ENCODE results near the gene SFXN1. TPM values are rescaled to one million over a fixed set of nuclear protein-coding genes. Genes with fewer than 3 reads are reported as not detected.

Gene SFXN1
- total and polyA plus RNA-seq, 2 donors (not counting 3 experiments of a cell fraction or from before 2014, with no cell fraction given) = 61.7 to 69.3 TPM

GRCh38 chr5:175434800-175435199 is 43.6 kb upstream of the SFXN1 start:
- no TSS peak for BruUV-seq (replicated peaks)
- Histone ChIP-seq H3K27ac (ENCODE audit: insufficient read depth, low read depth, low read length) (no peak overlapping the region), H3K9me1 (replicated peaks; ENCODE audit: control insufficient read depth, extremely low read depth, insufficient read depth, low read length) (no peaks in the 10 kb centered on the region), H3K9me3 (replicated peaks; ENCODE audit: control insufficient read depth, insufficient read depth, low read length) (no peaks in the 10 kb centered on the region), H3K36me3 (ENCODE audit: control insufficient read depth in 2 of 2, extremely low read depth in 1 of 2, insufficient read depth in 2 of 2, low read length in 2 of 2) (no peaks in the 10 kb centered on the region), H3K4me3 (replicated peaks in 1 of 3; ENCODE audit: insufficient read depth in 1 of 3, low read depth in 1 of 3, low read length in 3 of 3) (no peak overlapping the region), H3K4me1 (ENCODE audit: control insufficient read depth, extremely low read depth, insufficient read depth, low read length) (no peaks in the 10 kb centered on the region), H4K20me1 (replicated peaks; ENCODE audit: control insufficient read depth, extremely low read depth, insufficient read depth, low read length) (no peaks in the 10 kb centered on the region), H3K79me2 (ENCODE audit: control insufficient read depth, insufficient read depth, low read length) (no peaks in the 10 kb centered on the region), H2AFZ (ENCODE audit: low read depth, low read length) (no peak overlapping the region), H3K9ac (replicated peaks; ENCODE audit: extremely low read depth, insufficient read depth, low read length) (no peak overlapping the region), H3K4me2 (ENCODE audit: insufficient read depth, low read length) (no peak overlapping the region), H3K27me3 (ENCODE audit: control insufficient read depth in 2 of 2, insufficient read depth in 2 of 2, low read length in 2 of 2) (no peaks in the 10 kb centered on the region)
- CTCF ChIA-PET = no interaction called here
- DNase-seq (ENCODE audit: low read depth, low spot score) (no peak), FAIRE-seq (no peak)
- dilution Hi-C loops (cut with MboI; ENCODE audit: extremely low pct_ligation_motif_present, low sequenced_read_pairs) (no loop called here), intact Hi-C loops (cut with micrococcal nuclease) (no loop called here)
- TF ChIP-seq POLR2AphosphoS5 (IDR thresholded peaks at IDR 0.05; ENCODE audit: insufficient read depth, low read depth, low read length) = no peak
- no peak for TF ChIP-seq POLR2A (IDR thresholded peaks at IDR 0.05; ENCODE audit: low read depth, low read length)
- no peak for TF ChIP-seq CTCF (IDR thresholded peaks at IDR 0.05; ENCODE audit: extremely low read depth in 1 of 2, insufficient read depth in 1 of 2, low read depth in 1 of 2, low read length in 2 of 2)
- no peak for TF ChIP-seq MYC (IDR thresholded peaks at IDR 0.05; ENCODE audit: low read depth, low read length)
- no peak for TF ChIP-seq GATA2 (IDR thresholded peaks at IDR 0.05; ENCODE audit: insufficient read depth, insufficient read length, low read depth, low read length)
- no peak for TF ChIP-seq JUN (IDR thresholded peaks at IDR 0.05; ENCODE audit: borderline replicate concordance, insufficient read depth, insufficient read length, low read depth)
- no peak for TF ChIP-seq EZH2 (IDR thresholded peaks at IDR 0.05; ENCODE audit: borderline replicate concordance, low read depth, low read length, severe bottlenecking)
- TF ChIP-seq MAX (IDR thresholded peaks at IDR 0.05; ENCODE audit: insufficient read depth, insufficient read length) = no peak
- TF ChIP-seq FOS (IDR thresholded peaks at IDR 0.05; ENCODE audit: borderline replicate concordance, insufficient read depth, low read length) = no peak
- POLR2A ChIA-PET = no interaction called here
